HG03565 (cell line): ENCODE data around the gene RPP14.

Experiments used
- ATAC-seq: cut with Tn5 transposase; IDR thresholded peaks from one replicate; pipeline ENCODE4 v1.9.1; 2021; ENCODE audit warnings: mild to moderate bottlenecking, moderate library complexity; ENCODE audit not compliant: unreplicated experiment

Gene RPP14

GRCh38 chr3:58353722-58354553 lies 47.9 kb downstream of the RPP14 start:
- no peak for ATAC-seq

GRCh38 chr3:58355179-58355578 lies 49.1 kb downstream of the RPP14 start:
- ATAC-seq = peak; percentile 53

GRCh38 chr3:58356054-58356453 lies 50.0 kb downstream of the RPP14 start:
- ATAC-seq = no peak

- ATAC-seq = no peak
Observed at GRCh38 chr3:58357402-58357801, 51.4 kb downstream of the RPP14 start.

DNA sequence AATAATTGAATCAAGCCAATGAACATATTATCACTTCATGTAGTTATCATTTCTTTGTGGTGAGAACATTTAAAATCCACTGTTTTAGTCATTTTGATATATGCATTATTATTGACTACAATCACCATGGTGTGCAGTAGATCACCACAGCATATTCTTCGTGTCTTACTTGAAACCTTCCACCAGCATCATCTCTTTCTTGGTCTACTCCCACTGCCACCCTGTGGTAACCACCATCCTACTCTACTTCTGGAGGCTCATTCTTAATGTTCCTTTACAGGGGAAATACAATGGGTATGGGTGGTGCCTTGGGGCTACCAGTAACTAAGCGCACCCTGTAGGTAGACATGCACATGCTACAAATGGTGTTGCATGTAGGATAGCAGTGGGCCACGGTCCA lies 52.0 kb downstream of the RPP14 start:
- ATAC-seq = no peak

GRCh38 chr3:58358808-58359207 lies 52.8 kb downstream of the RPP14 start:
- ATAC-seq = no peak

DNA sequence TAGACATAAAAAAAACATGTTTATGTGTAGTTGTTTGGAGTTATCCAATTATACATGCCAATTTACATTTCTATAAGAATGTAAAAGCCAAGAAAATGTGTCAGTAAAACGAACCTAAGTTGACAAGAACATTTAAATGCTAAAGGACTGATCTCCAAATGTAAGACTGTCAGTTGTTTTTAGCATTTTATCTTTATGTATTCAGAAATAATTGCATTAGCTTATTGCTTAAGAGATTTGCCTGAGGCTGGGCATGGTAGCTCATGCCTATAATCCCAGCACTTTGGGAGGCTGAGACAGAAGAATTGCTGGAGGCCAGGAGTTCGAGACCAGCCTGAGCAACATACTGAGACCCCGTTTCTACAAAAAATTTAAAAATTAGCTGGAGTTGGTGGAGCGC lies 53.6 kb downstream of the RPP14 start:
- ATAC-seq = no peak

GRCh38 chr3:58361866-58362265 lies 55.8 kb downstream of the RPP14 start:
- no peak for ATAC-seq

DNA sequence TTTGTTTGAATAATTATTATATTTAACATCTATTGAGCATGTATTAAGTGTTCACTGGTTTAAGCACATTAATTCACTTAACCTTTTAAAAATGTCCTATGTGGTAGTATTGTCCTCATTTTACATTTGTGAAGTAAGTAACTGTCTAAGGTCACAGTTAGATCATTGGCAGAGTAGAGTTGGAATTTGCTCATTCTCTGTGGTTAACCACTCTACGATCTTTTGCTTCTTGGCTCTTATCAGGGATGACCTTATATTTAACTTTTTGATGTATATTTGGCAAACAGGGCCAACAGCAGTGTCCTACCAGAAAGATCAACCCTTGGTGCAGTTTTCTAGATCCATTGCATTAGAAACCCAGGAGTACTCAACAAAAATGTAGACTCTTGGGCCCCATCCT lies 60.7 kb downstream of the RPP14 start:
- ATAC-seq = no peak

- ATAC-seq = no peak
Observed at GRCh38 chr3:58369038-58369437, 63.0 kb downstream of the RPP14 start.
